HPDE6-E6E7 (cell line): Measurements from ENCODE around the gene CISD3.
"Not testable (repeated sequence)": the region's sequence is repeated elsewhere in the genome, so short reads cannot be mapped to it uniquely, and the experiment has no call there.

Experiments
- DNase-seq: peaks from one replicate; pipeline ENCODE4 v3.0.0; 2011; ENCODE audit warnings: missing footprints; ENCODE audit errors: extremely low spot score

The CISD3 gene

DNA sequence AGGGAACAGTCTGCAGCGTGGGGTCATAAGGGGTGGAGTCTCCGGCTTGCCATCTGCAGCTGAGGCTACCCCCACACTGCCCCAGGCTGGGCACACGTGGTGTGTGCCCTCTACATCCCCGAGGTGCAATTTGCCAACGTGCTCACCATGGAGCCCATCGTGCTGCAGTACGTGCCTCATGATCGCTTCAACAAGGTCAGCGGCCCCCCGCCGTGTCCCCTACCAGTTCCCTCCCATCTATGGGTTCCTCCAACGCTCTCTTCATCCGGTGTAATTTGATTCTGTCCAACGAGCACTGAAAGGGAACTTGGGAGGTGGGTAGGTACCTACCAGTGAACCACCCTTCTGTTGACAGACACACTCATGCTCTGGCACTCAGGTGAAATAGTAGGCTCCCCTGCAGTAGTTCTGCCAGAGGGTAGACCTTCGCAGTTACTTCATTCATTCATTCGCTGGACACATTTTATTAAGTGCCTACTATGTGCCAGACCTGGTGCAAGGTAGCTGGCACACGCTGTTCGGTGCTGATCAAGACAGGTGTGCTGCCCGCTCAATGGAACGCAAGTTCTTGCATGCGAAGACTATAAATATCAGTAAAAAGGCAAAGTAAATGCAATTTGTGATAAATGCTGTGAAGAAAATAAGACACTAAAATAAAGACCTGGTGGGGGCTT is 22.3 kb upstream of the CISD3 start:
- no peak for DNase-seq

DNA sequence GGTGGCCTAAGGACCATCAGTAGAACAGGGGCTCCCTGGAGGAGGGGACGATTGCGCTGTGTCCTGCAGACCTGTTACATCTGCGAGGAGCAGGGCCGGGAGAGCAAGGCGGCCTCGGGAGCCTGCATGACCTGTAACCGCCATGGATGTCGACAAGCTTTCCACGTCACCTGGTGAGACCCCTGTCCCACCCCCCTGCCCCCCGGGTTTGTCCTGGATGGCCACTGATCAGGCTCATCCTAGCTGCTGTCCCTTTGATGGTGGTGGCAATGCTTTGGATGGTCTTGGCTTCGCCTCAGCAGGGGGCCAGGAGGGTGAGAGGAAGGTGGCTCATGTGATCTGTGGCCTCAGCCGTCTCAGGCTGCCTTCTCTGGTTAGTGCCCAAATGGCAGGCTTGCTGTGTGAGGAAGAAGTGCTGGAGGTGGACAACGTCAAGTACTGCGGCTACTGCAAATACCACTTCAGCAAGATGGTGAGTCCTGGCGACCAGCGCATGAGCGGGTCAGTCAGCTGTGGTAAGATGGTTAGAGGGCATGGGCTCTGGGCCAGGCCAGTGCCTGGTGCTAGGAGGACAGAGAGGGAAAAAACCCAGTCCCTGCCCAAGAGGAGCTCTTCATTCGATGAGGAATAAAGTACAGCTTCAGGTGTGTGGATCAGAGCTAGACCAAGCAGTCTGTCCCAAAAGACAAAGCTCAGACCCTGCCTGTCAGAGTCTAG is 20.9 kb upstream of the CISD3 start:
- no peak for DNase-seq

DNA sequence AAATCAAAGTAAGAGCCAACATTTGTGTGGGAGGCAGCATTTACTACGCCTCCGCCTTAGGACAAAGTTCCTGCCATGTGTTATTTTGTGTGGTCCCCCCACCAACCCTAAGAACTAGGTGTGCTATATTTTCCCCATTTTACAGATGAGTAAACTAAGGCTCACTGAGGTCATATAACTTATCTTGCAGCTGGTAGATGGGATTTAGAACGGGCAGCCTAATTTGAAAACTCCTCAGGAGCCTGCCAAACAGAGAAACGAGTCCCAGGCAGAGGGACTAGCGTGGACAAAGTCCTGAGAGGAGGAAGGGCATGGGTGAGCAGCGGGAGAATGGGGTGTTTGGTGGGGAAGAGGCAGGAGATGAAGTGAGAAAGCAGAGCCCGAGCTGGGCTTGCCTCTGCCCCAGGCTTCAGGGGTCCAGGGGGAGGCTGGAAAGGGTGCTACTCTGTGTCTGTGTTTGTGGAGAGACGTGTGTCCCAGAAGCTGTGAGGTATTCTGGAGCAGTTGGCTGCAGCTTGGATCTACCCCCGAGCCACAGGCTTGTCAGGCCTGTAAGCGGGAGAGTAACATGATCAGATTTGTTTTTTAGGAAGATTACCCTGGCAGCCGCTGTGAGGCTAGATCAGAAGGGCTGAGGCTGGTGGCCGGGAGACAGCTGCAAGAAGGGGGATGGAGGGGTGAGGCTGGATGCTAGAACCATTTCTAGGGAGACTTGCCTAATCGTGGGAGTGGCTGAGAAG is 20.1 kb upstream of the CISD3 start:
- DNase-seq: no peak

DNA sequence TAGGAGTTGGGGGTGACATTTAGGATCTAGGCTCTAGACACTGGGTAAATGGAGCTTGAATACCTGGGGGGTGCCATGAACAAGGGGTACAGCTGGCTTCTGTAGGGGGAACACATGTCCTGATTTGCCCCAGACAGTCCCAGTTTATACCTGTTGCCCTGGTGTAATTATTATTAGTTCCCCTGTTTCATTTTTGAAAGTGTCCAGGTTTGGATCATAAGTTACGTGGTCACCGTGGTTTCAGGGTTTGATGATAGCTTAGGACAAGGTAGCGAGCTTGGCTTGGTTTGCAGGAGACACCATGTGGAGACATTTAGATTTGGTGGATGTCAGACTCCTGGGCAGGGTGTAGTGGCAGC is 19.6 kb upstream of the CISD3 start:
- no peak for DNase-seq

DNA sequence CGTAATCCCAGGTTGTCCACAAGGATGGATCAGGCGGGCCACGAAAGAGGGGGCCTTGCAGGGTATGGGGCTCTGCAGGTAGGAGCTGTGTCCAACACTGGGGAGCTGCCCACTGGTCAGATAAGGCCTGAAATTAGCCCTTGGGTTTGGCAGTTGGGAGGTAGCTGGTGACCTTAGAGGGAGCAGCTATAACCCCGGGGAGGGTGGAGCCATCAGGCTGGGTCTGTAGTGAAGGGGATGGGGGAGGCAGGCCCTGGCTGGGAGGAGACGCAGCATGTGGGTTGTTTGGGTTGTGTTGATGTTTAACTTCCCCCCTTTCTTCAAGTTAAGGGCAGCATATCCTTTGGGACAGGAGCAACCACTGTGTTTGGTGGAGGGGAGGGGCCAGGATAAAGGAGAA is 19.2 kb upstream of the CISD3 start:
- no peak for DNase-seq

DNA sequence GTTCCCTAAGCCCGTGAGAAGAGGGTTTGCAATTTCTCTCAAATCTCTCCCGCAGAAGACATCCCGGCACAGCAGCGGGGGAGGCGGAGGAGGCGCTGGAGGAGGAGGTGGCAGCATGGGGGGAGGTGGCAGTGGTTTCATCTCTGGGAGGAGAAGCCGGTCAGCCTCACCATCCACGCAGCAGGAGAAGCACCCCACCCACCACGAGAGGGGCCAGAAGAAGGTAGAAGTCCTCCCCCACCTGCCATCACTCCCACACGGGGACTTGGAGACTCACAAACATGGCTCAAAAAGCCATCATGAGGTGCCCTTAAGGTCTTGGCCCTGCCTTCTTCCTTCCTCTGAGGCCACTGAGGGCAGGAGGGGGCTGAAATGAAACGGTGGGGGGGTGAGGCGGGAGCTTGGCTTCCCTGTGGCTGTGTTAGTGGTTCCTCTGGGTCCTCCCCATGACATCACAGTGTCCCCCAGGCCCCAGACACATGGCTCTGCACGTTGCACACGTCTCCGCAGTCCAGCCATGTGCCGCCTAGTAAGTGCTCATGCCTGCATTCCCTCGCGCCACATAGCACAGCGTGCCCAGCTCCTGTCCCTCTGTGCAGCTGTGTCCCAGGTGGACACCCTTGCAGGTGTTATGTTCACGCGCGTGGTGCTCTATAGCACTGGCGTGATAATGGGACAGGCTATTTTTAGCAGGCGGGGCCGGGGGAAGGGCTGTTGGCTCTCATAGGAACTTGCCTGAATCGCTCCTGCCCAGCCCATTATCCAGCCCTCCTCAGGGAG is 18.2 kb upstream of the CISD3 start:
- DNase-seq: no peak

DNA sequence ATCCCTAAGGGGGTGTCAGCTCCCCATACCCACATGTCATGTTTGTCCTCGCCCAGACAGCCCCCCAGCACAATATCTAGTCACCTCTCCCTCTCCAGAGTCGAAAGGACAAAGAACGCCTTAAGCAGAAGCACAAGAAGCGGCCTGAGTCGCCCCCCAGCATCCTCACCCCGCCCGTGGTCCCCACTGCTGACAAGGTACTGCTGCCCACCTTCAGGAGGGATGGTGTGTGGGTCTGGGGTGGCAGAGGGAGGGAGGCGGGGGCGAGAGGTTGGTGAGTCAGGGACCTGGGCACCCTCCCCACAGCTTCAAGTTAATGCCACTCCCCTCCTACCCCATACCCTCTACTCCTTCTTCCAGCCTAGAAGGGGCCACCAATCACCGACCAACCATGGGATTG is 17.5 kb upstream of the CISD3 start:
- DNase-seq: no peak

DNA sequence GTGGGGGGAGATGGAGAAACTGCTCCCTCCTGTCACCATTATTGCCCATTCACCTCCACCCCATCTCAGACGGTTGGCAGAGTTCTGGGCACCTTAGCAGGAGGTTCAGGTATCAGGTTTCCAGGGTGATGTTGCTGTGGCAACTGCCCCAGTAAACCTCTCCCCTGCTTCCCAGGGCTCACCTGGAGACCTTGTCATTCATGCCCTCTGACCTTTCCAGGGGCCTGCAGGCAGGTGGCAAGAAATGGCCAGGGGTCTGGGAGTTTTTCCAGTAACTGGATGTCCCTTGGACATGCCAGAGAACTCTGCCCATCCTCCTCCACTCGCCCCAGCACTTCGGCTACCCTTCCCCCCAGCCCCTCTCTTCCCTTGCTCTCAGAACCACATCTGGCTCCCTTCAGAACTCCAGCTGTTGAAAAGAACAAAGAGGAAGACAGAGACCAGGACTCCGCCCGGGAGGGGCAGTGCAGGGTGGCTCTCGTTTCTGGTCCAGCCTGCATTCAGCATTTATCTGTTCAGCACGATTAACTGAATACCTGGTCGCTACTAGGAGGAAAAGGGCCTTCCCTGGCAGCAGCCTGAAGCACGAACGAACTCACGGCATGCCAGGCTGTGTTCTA is 16.6 kb upstream of the CISD3 start:
- no peak for DNase-seq

DNA sequence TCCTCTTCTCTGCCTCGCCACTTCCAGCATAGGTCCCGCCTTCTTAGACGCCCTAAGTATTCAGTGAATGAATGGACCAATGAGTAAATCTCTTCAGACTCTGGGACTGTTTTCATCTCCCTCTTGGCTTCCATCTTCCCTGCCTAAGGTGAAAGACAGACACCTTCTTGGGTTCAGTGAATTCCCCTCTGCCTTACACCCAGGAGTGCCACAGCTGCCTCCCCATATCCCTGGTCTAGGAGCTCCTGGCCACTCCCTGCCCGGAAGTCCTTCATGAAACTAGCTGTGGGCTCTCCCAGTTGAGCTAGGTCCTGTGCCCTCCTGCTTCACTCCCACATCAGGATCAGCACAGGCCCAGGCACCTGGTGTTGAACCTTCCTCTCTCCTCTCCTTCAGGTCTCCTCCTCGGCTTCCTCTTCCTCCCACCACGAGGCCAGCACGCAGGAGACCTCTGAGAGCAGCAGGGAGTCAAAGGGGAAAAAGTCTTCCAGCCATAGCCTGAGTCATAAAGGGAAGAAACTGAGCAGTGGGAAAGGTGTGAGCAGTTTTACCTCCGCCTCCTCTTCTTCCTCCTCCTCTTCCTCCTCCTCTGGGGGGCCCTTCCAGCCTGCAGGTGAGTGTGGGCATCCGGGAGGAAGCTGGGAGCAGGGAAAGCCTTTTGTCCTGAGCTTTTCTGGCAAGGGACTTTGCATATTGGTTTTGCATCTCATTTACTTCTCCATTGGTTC is 14.8 kb upstream of the CISD3 start:
- no peak for DNase-seq

DNA sequence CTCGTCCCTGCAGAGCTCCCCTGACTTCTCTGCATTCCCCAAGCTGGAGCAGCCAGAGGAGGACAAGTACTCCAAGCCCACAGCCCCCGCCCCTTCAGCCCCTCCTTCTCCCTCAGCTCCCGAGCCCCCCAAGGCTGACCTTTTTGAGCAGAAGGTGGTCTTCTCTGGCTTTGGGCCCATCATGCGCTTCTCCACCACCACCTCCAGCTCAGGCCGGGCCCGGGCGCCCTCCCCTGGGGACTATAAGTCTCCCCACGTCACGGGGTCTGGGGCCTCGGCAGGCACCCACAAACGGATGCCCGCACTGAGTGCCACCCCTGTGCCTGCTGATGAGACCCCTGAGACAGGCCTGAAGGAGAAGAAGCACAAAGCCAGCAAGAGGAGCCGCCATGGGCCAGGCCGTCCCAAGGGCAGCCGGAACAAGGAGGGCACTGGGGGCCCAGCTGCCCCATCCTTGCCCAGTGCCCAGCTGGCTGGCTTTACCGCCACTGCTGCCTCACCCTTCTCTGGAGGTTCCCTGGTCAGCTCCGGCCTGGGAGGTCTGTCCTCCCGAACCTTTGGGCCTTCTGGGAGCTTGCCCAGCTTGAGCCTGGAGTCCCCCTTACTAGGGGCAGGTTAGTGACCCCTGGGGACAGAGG is 13.7 kb upstream of the CISD3 start:
- no peak for DNase-seq

DNA sequence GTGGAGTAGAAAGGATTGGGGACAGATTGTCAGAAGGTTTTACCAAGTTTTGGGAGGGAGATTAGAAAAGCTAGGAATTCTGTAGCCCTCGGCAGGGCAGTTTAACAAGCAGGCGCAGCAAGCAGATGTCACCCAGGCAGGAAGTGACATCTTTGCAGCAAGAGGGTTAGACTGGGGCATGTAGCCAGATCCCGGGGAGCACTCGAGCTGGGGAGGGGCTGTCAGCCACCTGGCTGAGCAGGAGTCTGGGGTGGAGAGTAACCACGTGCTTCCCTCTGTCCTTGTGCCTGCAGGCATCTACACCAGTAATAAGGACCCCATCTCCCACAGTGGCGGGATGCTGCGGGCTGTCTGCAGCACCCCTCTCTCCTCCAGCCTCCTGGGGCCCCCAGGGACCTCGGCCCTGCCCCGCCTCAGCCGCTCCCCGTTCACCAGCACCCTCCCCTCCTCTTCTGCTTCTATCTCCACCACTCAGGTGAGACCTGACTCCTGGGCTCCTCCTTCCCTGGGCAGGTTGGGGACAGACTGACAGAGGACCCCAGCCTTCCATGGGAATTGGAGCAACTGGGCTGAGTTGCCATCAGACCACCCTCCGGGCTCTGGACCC is 12.9 kb upstream of the CISD3 start:
- no peak for DNase-seq

DNA sequence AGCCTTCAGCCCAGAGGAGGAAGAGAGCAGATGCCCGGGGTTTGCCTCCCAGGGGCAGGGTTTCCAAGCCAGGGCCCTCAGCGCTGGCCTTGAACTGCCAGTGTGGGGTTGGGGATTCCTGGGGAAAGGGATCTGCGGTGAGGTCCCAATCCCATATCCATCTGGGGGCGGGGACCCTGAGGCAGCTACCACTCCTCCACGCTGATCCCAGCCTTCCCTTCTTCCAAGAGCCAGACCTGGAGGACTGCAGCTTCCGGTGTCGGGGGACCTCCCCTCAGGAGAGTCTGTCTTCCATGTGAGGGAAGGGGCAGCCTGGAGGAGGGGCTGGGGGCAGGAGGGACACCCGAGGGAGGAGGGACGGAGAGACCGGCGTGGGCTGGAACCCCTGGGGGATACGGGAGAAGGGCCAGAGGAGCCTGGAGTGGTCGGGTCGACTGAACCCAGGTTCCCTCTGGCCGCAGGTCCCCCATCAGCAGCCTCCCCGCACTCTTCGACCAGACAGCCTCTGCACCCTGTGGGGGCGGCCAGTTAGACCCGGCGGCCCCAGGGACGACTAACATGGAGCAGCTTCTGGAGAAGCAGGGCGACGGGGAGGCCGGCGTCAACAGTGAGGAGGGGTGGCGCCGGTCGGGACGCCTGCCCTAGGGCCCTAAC is 10.7 kb upstream of the CISD3 start:
- no peak for DNase-seq

DNA sequence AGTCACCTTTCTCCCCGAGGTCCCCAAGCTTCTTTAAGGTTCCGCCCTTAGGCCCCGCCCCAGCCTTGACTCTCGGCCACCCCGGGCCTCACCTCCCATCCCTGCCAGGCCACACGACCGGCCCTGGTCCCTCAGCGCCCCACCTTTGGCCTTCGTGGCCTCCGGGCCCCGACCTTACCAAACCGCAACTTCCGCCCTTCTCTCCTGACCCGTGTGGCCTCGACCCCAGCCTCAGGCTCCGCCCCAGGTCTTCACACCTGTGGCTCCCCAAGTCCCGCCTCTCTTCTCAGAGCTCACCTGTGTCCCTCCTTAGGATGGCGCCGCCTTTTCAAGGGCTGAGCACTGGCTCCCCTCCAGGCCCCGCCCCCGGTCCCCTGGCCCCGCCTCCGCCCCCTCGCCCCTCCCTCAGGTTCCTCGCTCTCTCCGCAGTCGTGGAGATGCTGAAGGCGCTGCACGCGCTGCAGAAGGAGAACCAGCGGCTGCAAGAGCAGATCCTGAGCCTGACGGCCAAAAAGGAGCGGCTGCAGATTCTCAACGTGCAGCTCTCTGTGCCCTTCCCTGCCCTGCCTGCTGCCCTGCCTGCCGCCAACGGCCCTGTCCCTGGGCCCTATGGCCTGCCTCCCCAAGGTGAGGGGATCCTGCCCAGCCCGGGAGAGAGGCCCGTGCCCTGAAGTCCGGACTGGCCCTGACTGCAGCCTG is 10.0 kb upstream of the CISD3 start:
- DNase-seq: no peak

DNA sequence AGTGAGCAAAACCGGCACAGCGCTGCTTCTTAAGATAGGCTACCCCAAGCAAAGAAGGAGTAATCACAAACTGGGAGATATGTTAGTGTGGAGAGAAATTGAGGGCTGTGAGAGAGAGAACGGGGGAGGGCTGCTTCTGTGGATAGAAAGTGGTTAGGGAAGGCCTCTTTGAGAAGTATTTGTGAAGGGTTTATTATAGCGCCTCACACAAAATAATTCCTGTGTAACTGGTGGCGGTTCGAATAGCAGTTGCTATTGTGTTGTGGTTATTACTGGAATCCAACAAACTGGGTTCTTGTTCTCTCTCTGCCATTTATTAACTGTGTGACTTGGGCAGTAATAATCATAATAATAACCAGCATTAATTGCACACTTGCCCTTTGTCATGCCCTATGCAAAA is 9.2 kb upstream of the CISD3 start:
- DNase-seq: no peak

DNA sequence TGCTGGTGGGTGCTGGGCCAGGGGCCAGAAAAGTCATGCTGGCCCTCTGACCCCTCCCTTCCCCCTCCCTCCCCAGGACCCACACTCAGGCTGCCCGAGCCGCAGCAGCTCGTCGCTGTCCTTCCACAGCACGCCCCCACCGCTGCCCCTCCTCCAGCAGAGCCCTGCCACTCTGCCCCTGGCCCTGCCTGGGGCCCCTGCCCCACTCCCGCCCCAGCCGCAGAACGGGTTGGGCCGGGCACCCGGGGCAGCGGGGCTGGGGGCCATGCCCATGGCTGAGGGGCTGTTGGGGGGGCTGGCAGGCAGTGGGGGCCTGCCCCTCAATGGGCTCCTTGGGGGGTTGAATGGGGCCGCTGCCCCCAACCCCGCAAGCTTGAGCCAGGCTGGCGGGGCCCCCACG is 8.3 kb upstream of the CISD3 start:
- no peak for DNase-seq

DNA sequence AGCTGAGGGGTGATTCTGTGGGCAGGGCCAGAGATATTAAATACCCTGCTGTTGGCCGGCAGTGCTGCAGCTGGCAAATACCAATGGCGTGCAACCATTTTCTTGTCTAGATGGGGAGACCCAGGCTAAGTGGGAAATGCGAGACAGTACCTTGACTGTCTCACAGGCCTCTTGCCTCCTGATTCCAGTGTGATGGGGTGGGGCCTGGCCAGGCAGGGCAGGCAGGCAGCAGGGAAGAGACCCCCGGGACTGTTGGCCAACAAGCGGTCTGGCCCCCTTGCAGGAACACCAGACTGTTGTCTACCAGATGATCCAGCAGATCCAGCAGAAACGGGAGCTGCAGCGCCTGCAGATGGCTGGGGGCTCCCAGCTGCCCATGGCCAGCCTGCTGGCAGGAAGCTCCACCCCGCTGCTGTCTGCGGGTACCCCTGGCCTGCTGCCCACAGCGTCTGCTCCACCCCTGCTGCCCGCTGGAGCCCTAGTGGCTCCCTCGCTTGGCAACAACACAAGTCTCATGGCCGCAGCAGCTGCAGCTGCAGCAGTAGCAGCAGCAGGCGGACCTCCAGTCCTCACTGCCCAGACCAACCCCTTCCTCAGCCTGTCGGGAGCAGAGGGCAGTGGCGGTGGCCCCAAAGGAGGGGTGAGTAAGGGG is 5.7 kb upstream of the CISD3 start:
- no peak for DNase-seq

DNA sequence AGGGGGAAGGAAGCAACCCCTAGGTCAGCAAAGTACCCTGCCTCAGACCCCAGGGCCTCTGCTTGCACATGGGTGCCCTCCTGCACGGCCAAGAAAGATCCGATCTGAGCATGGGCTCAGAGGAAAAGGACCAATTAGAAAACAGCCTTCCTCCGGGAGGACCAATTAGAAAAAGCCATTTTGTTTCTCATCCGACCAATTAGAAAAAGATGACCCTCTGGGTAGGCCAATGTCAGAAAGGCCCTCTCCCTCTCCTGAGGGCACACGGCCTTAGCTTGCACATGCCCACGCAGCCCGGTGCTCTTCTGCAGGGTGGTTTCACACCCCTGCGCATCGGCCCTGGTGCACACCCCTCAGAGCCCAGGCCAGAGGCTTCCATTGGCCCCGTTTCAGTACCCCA is 5.1 kb upstream of the CISD3 start:
- no peak for DNase-seq

DNA sequence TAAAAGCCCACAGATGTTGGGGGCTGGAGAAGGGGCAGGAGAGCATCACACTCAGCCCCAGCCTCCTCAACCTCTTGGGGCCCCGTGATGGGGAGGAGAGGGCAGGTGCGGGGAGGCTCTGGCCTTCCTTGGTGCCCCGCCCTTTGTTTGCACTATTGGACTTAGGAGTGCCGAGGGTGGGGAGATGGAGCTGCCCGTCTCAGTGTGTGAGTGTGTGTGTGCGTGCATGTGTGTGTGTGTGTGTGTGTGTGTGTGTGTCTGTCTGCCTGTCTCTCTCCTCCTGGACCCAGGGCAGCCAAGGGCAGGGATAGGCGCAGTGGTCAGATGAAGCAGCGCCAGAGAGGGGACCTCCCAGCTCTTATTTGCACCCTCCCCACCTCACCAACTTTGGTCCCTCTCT is 4.0 kb upstream of the CISD3 start:
- not testable (repeated sequence) for DNase-seq

DNA sequence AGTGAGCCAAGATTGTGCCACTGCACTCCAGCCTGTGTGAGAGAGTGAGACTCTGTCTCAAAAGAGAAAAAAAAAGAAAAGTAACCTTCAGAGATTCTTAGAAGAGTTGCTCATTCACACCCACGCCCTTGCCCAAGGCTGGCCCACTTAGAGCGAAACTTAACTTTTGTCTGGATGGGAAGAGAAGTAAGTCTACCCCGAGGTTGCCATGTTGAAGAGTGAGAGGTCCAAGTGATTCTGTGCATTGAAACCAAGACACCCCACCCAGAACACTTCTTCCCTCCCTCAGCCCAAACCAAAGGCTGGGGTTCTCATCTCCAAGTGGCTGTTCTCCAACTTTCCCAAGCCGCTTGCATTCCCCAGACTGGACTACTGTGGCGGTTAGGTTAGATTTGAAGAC is 2.4 kb upstream of the CISD3 start:
- DNase-seq: no peak
